ENCODE results near the gene SFRP5. TPM values are rescaled to one million over a fixed set of nuclear protein-coding genes. Genes with fewer than 3 reads are reported as not detected.

SFRP5 gene, protein sequence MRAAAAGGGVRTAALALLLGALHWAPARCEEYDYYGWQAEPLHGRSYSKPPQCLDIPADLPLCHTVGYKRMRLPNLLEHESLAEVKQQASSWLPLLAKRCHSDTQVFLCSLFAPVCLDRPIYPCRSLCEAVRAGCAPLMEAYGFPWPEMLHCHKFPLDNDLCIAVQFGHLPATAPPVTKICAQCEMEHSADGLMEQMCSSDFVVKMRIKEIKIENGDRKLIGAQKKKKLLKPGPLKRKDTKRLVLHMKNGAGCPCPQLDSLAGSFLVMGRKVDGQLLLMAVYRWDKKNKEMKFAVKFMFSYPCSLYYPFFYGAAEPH
- 0.90 and 6.6 TPM in 2 replicates for total RNA-seq

DNA sequence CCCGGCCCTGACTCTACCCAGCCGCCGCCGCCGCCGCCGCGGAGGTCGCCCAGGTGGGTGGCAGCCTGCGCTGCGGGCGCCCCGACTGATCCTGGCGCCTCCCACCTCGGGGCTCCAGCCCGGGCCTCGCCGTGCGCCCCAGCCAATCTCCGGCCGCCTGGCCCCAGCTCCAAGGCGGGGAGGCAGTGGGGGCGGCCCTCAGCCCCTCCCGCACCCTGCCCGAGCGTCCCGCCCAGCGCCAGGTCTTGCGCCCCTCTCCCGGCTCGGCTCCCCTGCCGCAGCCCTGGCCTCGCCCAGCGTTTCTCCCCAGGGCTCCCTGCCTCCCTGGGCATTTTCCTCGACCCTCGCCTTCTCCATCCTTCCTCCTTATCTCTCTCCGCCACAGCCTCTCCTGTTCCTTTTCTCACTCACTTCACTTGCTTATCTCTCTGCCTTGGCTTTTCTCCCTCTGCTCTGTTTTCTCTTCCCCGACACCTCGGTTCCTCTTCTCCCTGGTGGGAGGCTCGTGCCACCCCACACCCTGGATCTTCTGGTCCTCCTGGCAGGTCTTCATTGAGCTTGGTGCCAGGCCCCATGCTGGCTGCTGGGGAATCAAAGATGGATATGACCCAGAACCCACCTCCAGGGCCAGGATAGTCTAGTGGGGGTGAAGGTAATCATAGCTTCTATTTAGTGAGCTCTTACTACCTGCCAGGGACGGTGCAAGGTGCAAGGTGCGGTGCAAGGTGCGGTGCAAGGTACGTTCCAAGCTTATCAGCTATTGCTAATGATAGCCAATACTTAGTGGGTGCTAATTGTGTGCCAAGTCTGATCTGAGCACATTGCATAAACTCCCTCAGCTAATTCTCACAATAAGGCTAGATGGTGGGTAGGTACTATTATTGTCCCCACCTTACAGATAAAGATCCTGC is at the start of gene SFRP5:
Gene SFRP5, minus strand, starts transcription at position 87 of the 911 bp plus-strand sequence. CDS start 166 bp downstream, outside the sequence.

DNA sequence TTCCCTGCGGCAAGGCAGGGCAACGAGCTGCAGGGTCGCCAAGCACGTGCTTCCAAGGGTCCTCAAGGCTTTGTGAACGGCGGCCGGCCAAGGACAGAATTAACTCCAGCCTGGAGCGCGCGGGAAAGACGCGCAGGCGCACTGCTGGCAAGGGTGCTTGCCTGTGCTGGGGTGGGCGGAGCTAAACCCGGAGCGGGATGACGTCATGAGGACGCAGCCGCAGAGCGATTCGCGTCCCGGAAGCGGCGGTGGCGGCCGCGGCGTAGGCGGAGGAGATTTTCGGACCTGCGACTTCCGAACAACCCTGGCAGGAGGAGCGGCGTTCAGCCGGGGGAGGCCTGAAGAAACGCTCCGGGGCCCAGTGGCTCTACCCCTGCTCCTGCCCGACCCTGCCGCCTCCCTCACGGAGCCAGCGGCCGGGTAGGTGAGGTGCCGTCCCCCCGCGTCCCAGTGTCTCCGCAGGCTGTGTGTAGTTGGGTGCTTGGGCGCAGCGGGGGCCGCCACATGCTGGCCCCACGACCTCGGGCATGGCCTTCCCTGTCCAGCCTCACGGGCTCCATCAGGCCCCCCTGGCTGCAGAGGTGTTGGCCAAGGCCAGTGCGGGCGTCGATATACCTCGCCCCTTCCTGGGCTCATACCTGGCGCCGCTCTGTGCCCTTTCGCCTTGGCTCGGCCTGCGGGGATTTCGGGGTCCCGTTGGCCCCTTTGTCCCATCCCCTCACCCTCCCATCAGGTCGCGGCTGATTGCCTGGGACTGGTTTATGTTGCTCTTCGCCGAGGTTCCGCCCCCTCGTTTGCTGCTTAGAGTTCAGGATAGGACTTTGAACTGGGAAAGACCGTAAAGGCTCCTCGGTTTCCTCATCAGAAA is 34.7 kb downstream of the SFRP5 start, which contains the start of gene ZFYVE27:
Gene ZFYVE27, plus strand, starts transcription at position 227 of the 868 bp plus-strand sequence. CDS start 1,350 bp downstream, outside the sequence.

Other genes starting within 250 kb of the SFRP5 start
- gene ANKRD2, start 199.2 kb downstream of the SFRP5 start, total RNA-seq, result 0.54 TPM in 1 of 2 replicates, not detected in the other
- 0.72 TPM in 1 of 2 replicates, not detected in the other for gene HOGA1, start 187.6 kb downstream of the SFRP5 start, total RNA-seq
- not detected in 2 replicates for gene C10orf62, start 182.3 kb downstream of the SFRP5 start, total RNA-seq
- 3.2 and 9.6 TPM in 2 replicates for gene MORN4, start 138.5 kb downstream of the SFRP5 start, total RNA-seq
- gene PI4K2A, start 131.3 kb downstream of the SFRP5 start, total RNA-seq, result 18.4 and 25.9 TPM in 2 replicates
- 5.1 and 13.4 TPM in 2 replicates for gene AVPI1, start 84.8 kb downstream of the SFRP5 start, total RNA-seq
- gene MARVELD1, start 58.3 kb downstream of the SFRP5 start, total RNA-seq, result 30.7 and 43.3 TPM in 2 replicates
- gene ZFYVE27, start 34.9 kb downstream of the SFRP5 start, total RNA-seq, result 8.5 and 14.4 TPM in 2 replicates
- not detected in 2 replicates for gene GOLGA7B, start 77.8 kb upstream of the SFRP5 start, total RNA-seq

All from cardiac atrium fibroblast (primary cell).